ENCODE data around the gene SDF4.
"Not testable (repeated sequence)": the region's sequence is repeated elsewhere in the genome, so short reads cannot be mapped to it uniquely, and the experiment has no call there.

Gene SDF4

DNA sequence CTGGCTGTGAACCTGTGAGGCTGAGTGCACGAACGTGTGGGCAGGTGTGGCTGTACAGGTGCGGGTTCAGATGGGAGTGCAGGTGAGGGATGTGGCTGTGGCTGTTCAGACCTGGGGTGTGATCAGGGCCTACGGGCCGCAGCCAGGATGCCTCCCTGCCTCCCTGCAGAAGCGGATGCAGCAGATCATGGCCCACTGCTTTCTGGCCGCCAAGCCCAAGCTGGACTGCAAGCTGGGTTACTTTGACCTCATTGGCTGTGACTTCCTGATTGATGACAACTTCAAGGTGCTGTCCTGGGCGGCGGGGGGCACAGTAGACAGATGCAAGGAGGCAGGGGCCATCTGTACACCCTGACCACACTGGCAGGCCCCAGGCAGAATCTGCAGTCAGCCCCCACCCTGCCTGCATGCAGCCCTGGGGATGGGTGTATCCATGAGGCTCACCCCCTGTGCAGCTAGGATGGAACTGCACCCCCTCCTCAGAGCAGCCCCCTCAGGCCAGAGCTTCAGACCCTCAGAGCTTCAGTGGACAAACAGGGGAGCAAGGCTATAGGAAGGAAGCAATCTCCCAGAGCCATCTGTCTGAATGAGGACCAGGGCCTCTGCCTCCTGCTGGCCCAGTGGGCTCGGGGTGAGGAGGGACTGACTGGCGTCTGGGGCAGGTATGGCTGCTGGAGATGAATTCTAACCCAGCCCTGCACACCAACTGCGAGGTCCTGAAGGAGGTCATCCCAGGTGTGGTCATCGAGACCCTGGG is 35.2 kb downstream of the SDF4 start:
- no peak for DNase-seq

DNA sequence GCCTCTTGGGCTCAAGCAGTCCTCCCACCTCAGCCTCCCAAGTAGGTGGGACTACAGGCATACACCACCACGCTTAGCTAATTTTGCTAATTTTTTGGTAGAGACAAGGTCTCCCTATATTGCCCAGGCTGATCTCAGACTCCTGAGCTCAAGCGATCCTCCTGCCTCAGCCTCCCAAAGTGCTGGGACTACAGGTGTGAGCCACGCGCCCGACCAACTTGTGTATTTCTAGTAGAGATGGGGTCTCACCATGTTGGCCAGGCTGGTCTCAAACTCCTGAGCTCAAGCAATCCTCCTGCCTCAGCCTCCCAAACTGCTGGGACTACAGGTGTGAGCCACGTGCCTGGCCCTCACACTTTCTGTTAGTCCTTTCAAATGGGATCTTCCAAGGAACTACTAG is 36.1 kb downstream of the SDF4 start:
- not testable (repeated sequence) for DNase-seq

DNA sequence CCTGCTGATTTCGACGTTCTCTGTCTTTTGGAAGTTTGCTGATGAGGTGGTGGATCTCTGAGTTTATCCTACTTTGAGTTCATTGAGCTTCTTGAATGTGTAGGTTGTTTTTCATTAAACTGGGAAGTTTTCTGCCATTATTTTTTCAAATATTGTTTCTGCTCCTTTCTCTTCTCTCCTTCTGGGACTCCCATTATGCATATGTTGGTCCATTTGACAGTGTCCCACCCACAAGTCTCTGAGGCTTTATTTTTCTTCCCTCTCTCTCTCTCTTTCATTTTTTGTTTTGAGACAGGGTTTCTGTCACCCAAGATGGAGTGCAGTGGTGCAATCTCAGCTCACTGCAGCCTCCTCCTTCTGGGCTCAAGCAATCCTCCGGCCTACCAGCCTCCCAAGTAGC is 37.1 kb downstream of the SDF4 start:
- no peak for DNase-seq

DNA sequence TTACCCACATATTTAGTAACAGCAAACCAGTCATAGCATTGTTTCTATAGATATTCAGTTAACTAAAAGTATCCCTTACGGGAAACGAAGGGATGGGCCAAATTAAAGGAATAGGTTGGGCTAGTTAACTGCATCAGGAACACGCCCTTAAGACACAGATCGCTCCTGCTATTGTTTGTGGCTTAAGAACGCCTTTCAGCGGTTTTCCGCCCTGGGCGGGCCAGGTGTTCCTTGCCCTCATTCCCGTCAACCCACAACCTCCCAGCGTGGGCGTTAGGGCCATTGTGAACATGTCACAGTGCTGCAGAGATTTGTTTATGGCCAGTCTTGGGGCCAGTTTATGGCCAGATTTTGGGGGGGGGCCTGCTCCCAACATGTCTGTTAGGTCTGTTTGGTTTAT is 40.1 kb downstream of the SDF4 start:
- DNase-seq = no peak

DNA sequence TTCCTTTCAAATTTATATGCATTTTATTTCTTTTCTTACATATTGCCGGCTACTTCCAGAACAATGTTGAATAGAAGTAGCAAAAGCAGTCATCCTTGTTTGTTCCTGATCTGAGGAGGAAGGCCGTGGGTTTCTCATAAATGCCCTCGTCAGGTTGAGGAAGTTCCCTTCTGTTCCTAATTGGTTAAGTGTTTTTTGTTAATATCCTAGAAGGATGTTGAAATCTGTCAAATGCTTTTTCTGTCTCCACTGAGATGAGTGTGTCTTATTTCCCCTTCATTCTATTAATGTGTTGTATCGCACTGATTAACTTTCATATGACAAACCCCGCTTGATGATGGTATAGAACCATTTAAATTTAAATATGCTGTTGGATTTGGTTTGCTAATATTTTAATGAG is 42.7 kb downstream of the SDF4 start:
- no peak for DNase-seq

DNA sequence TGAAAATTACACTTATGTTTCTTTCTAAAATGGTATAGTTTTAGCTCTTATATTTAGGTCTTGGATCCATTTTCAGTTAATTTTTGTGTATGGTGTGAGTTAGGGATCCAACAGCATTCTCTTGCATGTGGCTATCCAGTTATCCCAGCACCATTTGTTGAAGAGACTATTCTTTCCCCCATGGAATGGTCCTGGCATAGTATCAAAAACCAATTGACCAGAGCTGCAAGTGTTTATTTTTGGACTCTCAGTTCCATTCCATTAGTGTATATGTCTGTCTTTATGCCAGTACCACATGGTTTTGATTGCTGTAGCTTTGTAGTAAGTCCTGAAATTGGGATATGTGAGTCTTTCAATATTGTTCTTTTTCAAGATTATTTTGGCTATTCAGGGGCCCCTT is 43.9 kb downstream of the SDF4 start:
- no peak for DNase-seq

DNA sequence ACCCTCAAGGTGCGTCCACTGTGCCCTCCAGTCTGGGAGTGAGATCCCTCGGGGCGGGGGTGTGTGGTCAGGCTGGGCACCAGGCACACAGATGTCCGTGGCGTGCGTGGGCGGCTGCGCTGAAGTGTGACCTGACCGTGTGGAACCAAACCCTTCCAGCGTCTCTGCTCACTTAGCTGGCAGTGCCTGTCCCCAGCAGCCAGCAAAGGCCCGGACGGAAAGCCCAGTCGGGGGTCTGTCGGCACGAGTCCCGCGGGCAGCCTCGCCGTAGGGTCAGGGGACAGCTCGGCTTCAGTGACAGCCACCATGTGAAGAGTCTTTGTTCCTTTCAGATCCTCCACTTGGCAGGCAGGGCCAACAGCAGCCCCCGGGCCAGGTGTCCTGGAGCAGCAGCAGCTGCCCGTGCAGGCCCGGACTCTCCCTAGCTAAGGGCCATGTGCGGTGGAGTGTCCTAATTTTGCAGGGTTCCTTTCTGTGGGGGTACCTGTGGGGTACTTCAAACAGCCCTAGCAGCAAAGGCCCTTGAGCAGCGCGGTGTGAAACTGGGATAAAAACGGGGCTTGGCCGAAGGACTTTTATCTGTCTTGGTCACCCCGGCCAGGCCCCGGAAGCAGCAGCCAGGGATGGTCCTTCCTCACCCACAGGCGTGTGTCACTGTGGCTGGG is 46.6 kb downstream of the SDF4 start:
- DNase-seq = no peak

DNA sequence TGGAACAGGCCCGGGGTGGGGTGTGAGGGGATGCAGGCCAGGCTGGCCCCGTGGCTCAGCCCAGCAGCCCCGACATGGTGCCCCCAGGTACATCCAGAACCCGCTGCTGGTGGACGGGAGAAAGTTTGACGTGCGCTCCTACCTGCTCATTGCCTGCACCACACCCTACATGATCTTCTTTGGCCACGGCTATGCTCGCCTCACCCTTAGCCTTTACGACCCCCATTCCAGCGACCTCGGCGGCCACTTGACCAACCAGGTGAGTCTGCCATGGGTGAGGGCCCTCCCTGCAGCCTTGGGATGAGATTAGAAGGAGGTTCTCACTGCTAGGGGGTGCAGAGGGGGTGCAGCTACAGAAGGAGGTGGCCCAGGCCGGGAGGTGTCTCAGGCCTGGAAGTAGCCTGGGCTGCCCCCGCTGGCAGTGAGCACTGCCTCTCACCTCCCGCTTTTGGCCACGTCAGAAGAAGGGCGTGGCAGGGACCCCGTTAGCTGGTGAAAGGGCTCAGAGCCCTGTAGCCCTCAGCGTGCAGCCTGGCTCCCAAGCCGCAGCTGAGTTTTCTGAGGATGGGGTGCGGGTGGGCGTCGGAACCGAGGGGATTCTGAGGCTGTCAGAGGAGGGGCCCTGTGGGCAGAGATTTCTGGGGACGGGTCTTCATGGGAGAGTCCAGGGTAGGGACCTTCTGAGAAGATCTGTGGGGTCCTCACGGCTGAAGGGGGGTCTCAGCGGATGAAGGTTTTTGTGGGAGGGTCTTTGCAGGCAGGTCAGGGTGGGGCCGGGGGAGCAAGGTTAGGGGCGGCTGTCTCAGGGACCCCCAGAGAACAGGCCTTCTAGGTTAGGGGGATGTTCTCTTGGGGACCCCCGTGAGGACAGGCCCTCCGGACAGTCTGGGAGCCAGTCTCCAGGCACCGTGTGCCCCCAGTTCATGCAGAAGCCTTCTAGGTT is 47.7 kb downstream of the SDF4 start:
- DNase-seq = no peak

DNA sequence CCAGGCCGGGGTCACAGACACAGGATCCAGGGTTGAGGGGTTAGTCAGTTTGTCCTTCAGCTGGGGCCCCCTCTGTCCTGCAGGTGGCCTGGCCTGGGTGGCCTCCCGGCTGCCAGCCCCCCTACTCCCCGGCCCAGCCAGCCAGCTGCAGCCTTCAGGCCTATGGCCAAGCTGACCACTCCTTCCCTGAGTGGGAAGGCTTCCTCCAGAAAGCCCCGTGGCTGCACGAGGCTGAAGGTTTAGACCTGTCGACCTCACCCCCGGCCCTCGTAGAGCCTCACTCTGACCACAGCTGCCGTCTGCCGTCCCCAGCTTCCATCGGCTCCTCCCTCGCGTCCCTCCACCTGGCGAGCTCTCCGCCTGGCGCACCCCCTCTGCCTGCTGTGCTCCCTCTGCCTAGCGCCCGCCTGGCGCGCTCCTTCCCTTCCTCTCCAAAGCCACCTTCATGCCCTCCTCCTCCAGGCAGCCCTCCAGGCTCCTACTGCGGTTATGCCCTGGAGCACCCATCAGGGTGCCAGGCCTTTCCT is 48.5 kb downstream of the SDF4 start:
- DNase-seq = no peak

DNA sequence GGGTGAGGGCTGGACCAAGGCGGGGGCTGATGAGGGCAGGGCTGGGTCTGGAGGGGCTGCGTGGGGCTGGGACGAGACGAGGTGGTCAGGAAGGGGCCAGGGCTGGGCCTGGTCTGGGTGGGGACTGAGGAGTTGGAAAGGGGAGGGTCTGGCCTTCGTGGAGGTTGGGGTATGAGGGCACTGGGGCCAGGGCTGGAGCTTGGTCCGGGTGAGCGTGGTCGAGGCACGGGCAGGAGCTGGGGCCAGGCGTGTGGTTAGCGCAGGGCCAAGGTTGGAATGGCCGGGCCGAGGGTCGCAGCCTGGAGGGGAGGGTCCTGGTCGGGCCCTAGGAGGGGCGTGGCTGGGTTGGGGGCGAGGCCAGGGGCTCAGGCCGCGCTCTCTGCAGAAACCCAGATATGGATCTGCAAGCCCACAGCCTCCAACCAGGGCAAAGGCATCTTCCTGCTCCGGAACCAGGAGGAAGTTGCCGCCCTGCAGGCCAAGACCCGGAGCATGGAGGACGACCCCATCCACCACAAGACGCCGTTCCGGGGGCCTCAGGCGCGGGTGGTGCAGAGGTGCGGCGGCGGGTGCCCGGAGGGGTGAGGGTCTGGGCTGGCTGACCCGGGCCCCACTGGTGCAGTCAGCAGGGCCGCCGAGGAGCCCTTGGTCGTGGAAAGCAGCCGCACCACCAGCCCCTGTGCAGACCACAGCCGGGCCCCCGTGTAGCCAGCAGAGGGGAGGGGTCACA is 49.1 kb downstream of the SDF4 start:
- no peak for DNase-seq

DNA sequence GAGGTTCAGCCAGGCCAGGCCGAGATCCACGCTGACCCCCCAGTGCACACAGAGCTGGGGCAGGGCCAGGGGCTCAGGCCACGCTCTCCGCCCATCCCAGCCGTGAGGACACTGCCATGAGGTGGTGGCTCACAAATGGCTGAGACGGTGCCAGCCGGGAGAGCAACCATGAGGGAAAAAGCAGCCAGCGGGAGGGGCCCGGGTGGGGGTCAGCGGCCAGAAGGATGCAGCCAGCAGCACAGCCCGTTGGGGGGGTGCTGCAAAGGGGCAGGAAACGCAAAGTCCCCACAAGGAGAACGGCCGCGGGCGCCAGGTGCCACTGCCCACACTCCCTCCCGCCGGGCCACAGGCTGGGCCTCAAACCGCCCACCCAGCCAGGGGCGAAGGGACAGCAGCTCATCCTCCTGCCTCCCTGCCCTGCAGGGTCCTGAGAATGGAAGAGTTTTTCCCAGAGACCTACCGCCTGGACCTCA is 49.8 kb downstream of the SDF4 start:
- DNase-seq = no peak

DNA sequence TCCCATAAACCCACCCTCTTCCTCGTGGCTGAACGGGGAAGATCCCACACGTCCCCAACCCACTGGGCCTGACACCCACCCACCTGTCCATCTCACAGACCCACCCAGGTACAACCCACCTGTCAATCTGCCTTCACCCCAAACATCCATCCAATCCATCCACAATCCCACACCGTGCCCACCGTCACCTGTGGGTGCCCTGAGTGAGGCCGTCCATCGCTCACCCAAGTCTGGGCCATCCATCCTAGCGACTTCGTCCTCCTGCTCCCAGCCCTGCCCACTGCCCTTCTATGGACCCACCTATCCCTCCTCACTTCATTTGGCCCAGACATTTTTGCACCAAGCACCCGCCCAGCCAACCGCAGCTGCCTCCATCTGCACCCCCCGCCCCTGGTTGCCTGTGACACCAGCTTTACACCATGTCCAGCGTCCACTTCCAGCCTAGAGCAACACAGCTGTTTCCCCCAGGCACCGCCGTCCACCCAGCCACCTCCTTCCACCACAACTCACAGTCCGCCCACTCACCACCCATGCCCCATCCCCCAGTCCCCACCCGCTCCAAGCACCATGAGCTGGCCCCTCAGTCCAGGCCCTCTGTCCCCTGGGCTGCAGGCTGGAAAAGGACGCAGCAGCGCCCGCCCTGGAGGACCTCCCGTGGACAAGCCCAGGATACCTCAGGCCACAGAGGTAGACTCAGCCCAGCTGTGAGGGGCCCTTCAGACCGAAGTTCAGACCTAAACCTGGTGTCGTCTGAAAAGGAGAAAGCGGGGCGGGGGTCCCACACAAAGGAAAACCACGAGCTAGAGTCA is 50.5 kb downstream of the SDF4 start:
- DNase-seq = no peak

DNA sequence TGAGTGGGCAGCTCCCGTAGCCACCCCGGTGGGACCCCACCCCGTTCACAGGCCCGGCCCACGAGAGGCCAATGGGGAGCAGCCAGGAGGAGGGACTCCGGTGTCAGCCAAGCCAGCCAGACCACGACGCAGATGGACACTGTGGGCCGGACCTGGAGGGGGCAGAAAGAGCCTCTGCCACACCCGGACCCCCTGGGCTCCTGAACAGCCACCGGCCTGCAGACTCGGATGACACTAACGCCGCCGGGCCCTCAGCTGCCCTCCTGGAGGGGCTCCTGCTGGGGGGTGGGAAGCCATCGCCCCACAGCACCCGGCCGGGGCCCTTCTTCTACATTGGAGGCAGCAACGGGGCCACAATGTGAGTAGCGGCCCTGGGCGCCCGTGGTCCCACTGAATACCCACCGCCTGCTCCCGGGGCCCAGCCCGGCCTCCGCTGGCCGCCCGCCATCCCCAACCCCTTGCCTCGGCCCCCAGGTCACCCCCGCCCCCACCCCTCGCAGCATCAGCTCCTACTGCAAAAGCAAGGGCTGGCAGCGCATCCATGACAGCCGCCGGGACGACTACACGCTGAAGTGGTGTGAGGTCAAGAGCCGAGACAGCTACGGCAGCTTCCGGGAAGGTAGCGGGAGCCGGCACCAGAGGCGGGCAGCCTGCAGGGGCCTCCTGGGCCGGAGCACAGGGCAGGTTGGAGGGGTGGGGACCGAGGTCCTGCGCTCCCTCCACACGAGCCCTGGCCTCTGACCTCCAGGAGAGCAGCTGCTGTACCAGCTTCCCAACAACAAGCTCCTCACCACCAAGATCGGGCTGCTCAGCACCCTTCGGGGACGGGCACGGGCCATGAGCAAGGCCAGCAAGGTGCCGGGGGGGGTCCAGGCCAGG is 51.6 kb downstream of the SDF4 start:
- DNase-seq = no peak

DNA sequence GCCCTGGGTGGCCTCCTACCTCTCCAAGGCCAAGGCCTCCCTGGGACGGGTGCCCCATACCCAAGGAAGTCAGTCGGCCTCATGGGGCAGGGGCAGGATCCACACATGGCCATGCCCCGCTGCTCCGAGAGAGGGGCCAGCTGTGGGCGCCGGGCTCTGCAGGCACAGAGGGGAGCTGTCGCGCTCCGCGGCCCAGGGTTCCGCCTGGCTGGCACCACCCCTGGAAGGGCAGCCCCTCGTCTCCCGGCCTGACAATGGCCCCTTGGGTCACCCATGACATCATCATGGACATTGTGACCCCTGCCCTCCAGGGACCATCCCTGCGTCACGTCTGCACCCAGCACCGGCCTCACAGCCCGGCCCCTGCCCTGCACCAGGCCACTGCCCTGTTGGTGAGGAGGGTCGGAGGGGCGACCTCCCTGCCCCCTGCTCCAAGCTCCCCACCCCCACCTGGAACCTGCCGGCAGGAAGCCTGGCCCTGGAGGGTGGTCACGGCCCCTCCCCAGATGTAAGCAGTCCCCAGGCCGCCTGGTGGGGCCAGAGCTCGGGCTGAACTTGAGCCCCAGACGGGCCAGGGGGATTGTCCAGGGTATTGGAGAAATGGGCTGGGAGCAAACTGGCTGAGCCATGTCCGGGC is 52.3 kb downstream of the SDF4 start:
- no peak for DNase-seq

DNA sequence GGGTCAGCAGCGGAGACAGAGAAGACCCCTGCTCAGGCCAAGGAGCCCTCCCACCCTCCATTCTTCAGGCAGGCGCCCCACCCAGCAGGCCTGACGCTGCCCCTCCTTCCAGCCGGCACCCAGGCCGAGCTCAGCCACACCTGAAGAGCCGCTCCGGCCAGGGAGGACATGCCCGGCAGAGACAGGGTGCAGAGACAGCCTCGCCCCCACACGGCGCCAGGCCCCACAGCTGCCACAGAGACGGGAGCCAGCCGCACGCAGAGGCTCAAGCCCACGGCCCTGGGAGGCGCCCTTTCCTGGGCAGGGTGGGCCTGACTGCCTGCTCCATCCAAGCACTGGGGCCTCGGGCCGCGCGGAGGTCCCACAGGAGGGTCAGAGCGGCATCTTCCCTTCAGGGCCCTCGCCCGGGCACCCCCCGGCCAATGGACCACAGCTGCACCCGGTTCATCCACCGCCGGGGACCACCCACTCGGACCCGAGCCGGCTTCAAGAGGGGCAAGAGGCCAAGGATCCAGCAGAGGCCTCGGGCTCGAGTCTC is 52.9 kb downstream of the SDF4 start:
- no peak for DNase-seq

DNA sequence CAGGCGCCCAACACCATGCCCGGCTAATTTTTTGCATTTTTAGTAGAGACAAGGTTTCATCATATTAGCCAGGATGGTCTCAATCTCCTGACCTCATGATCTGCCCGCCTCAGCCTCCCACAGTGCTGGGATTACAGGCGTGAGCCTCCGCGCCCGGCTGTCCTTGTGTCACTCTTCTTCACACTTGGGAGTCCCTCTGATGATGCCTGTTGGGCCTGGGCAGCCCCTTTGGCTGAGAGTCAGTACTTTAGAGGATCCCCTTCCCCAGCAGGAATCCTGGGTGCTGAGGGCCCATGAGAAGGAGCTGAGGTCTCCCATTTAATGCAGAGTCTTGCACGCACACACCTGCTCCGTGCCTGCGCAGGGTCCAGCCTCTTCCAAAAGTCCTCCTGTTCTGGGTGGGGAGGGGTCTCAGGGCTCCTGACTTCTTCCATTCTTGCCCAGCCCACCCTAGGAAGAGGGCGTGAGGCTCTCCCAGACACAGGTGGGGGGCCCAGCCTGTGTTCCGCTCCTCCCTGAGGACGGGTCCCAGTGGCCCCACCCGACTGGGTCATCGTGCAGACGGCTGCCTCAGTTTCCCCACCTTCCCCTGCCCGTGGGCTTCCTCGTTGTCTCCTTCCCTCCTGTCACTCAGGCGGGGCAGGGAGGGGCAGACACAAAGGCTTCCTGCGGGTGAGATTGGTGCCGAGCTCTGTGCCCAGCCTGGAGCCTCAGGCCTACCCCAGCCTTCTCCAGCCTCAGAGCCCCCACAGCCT is 54.2 kb downstream of the SDF4 start:
- DNase-seq = no peak

DNA sequence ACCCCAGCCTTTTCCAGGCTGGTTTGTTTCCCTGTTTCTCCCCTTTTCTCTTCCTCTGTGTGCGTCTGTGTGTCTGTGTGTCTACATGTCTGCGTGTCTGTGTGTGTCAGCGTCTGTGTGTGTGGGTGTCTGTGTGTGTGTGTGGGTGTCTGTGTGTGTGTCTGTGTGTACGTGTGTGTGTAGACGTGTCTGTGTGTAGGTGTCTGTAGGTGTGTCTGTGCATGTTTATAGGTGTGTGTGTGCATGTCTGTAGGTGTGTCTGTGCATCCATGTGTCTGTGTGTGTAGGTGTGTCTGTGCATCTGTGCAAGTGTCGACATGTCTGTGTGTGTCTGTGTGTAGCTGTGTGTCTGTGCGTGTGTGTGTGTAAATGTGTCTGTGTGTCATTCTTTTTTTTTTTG is 54.9 kb downstream of the SDF4 start:
- DNase-seq = no peak

DNA sequence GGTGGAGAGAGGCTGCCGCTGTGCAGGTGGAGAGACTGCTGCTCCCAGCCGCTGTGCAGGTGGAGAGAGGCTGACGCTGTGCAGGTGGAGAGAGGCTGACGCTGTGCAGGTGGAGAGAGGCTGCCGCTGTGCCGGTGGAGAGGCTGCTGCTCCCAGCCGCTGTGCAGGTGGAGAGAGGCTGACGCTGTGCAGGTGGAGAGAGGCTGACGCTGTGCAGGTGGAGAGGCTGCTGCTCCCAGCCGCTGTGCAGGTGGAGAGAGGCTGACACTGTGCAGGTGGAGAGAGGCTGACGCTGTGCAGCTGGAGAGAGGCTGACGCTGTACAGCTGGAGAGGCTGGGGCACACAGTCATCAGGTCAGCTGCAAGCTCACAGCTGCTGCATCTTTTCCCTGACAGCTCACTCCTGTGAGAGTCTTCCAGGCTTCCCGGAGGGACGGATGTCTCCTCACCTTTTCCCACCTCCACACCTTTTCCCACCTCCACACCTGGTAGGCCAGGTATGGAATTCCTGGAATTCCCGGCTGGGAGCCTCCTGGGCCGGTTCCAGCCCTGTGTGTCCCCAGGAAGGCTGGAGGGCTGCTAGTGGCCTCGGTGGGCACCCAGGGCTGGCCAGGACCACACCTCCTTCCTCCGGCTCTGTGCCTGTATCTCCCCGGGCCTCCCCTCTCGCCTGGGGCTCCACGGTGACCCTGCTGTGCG is 55.6 kb downstream of the SDF4 start:
- DNase-seq = not testable (repeated sequence)

All from activated CD4-positive, CD25-positive, alpha-beta regulatory T cell (primary cell).